ENCODE data around the gene USP20.

DNA sequence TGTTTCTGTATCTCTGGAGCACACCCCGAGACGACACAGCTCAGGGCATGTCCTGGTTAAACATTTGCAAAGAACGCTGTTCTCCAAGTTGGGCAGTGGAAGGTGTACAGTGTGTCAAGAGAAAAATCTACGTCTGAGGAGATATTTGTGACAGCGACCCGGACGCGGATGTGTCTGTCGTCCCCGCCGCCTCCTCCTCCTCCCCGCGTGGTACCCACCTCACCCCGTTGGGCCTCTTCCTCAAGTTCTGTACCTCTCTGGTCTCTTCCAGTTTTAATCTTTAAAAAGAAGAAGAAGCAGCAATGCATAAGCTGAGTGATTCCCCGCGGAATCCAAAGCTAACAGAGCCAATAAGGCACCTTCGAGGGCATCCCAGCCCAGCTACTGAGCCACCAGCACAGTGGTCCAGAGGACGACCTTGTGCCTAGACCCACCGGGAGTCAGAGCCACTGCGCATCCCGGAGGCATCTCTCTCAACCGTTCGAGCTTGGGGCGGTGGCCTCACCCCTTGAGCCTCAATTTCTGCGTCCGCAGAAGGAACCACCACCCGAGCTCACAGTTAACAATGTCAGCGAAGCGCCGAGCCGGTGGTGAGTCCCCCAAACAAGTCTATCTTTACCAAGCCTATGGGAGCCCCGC is 650 bp upstream of the USP20 start:
- TF ChIP-seq POLR2A (IDR thresholded peaks at IDR 0.05): no peak
- TF ChIP-seq, protein P1, sequence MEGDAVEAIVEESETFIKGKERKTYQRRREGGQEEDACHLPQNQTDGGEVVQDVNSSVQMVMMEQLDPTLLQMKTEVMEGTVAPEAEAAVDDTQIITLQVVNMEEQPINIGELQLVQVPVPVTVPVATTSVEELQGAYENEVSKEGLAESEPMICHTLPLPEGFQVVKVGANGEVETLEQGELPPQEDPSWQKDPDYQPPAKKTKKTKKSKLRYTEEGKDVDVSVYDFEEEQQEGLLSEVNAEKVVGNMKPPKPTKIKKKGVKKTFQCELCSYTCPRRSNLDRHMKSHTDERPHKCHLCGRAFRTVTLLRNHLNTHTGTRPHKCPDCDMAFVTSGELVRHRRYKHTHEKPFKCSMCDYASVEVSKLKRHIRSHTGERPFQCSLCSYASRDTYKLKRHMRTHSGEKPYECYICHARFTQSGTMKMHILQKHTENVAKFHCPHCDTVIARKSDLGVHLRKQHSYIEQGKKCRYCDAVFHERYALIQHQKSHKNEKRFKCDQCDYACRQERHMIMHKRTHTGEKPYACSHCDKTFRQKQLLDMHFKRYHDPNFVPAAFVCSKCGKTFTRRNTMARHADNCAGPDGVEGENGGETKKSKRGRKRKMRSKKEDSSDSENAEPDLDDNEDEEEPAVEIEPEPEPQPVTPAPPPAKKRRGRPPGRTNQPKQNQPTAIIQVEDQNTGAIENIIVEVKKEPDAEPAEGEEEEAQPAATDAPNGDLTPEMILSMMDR (IDR thresholded peaks at IDR 0.05): no peak
